NCI-H1694 (cell line): ENCODE measurements around the gene NIT1.
A peak's percentile ranks its signal among the peaks of the same experiment; 100 is the strongest.

ENCODE experiments used
- DNase-seq: peaks from one replicate; lab custom pipeline; 2025; lab: John Stamatoyannopoulos, UW

The NIT1 gene

GRCh38 chr1:161083748-161084596 lies 33.9 kb upstream of the NIT1 start:
- no peak for DNase-seq

GRCh38 chr1:161084597-161084988 lies 33.3 kb upstream of the NIT1 start:
- DNase-seq, result no peak

GRCh38 chr1:161085165-161085564 lies 32.7 kb upstream of the NIT1 start:
- no peak for DNase-seq

- no peak for DNase-seq
Measured at GRCh38 chr1:161086457-161086856, 31.4 kb upstream of the NIT1 start.

- no peak for DNase-seq
Measured at GRCh38 chr1:161088587-161089110, 29.3 kb upstream of the NIT1 start.

GRCh38 chr1:161089251-161089924 lies 28.5 kb upstream of the NIT1 start, which contains the start of gene NECTIN4:
TSS of gene NECTIN4 (minus strand) at chr1:161089558. CDS start at chr1:161089296, 262 bp downstream.
- DNase-seq, result no peak

GRCh38 chr1:161089938-161090337 lies 28.0 kb upstream of the NIT1 start:
- DNase-seq, result no peak

- DNase-seq, result no peak
Measured at GRCh38 chr1:161090617-161091016, 27.3 kb upstream of the NIT1 start.

- DNase-seq, result no peak
Measured at GRCh38 chr1:161091093-161091492, 26.8 kb upstream of the NIT1 start.

- DNase-seq, result no peak
Measured at GRCh38 chr1:161091796-161092507, 26.0 kb upstream of the NIT1 start.

- DNase-seq, result no peak
Measured at GRCh38 chr1:161092621-161093028, 25.3 kb upstream of the NIT1 start.

GRCh38 chr1:161094481-161094880 lies 23.4 kb upstream of the NIT1 start:
- no peak for DNase-seq

- no peak for DNase-seq
Measured at GRCh38 chr1:161095230-161095629, 22.7 kb upstream of the NIT1 start.

- no peak for DNase-seq
Measured at GRCh38 chr1:161096015-161096414, 21.9 kb upstream of the NIT1 start.

- no peak for DNase-seq
Measured at GRCh38 chr1:161096530-161096929, 21.4 kb upstream of the NIT1 start.

- DNase-seq, result peak; percentile 81
Measured at GRCh38 chr1:161098210-161099068, 19.5 kb upstream of the NIT1 start, which contains the start of gene KLHDC9. TSS of gene KLHDC9 (plus strand) at chr1:161098361. CDS start at chr1:161098536, 175 bp downstream.

- no peak for DNase-seq
Measured at GRCh38 chr1:161099090-161099802, 18.7 kb upstream of the NIT1 start.

- no peak for DNase-seq
Measured at GRCh38 chr1:161100556-161100955, 17.3 kb upstream of the NIT1 start.

GRCh38 chr1:161106431-161106830 lies 11.5 kb upstream of the NIT1 start:
- no peak for DNase-seq

GRCh38 chr1:161111117-161111516 lies 6.8 kb upstream of the NIT1 start:
- DNase-seq, result no peak

- DNase-seq, result no peak
Measured at GRCh38 chr1:161111527-161111926, 6.4 kb upstream of the NIT1 start.
